Measurements from ENCODE around the gene RSBN1L.
"Not testable (repeated sequence)": the region's sequence is repeated elsewhere in the genome, so short reads cannot be mapped to it uniquely, and the experiment has no call there.

Gene RSBN1L

DNA sequence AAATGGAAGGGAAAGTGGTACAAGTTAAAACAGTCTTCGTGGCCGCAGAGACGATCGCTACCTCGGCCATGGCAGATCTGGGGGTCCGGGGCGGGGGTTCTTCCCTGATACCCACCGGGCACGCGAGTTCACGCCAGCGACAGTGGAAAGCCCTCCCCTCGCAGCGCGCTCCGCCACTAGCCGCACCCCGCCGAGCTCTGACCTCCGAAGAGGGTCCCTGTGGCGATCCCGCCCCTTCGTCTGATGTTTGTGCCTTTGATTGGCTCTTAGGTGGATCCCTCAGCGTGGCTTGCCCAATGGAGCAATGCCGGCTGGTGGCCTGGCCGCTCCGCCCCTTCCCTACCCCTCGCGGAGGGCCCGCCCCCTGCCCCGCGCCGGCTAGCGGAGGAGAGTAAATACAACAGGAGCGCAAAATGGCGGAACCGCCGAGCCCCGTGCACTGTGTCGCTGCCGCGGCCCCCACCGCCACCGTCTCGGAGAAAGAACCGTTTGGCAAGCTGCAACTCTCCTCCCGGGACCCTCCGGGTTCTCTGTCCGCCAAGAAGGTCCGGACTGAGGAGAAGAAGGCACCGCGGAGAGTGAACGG, at the start of gene RSBN1L:
TSS of gene RSBN1L (plus strand) at position 403 of the 586 bp plus-strand sequence. CDS start at position 414, 11 bp downstream.
- FAIRE-seq: no peak

DNA sequence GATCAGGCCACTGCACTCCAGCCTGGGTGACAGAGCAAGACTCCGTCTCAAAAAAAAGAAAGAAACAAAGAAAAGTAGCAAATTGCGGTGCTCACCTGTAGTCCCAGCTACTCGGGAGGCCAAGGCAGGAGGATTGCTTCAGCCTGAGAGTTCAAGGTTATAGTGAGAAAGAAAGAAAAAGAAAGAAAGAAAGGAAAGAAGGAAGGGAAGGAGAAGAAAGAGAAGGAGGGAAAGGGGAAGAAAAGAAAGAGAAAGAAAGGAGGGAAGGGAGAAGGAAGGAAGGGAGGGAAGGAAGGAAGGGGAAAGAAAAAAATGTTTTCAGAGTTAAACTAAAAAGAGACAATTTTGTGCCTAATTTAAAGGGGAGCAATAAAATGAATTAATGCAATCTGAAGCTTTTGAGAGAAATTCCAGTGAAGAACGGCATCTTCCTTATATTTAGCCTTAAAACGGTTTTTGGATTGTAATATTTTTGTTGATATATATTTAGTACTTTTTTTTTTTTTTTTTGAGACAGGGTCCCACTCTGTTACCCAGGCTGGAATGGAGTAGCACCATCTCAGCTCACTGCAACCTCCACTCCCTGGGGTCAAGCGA, 47.4 kb upstream of the RSBN1L start:
- FAIRE-seq: no peak

DNA sequence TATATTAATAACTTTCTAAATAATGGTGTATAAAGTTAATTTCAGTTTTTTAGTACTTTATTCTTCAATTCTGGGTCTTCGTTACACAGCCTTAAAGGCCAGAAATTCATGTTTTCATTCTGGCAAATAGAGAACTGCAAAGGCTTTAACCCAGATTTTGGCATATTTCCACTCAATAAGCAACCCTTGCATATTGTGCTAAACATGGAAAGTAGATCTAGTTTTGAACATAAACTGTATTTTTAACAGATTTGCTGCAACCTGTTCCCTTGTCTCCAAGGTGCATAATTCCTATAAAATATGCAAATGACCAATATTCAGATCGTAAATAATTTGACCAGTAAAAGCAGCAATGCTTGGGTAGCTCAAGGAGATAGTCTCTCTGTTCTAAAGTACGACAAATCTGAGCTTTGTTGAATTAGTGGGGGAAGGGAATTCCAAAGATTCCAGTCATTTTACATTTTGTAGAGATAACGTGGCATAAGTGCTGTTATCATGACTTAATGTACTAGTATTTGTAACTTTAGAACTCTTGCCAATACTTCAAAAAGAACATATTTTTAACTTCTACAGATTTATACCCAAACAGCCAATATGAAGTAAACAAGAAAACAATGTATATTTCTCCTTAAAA, 46.4 kb upstream of the RSBN1L start:
- no peak for FAIRE-seq

DNA sequence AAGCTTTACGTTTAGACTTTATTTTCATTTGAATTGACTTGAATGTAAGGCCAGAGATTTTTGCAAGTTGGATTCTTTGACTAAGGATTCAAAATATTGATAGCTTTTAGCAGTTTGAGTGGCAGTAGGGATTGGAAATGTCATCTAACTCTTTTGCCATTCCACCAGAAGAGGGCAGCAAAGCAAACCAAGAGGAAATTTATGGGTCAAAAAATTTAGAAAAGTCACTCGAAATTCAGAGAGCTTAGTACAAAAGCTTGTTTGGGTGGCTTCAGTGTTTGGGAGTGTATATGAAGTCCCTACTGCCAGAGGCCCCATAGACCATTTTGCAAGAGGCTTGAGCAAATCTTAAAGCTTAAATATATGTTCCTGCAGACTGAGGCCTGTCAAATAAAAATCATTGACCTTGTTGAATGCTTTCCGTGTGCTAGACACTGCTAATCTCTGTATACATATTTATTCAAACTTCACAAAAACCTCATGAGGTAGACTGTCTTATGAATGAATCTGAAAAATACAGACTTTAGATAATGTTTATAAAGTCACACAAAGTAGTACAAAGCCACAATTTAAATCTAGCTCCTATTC, 44.6 kb upstream of the RSBN1L start:
- peak; percentile 51 for FAIRE-seq

DNA sequence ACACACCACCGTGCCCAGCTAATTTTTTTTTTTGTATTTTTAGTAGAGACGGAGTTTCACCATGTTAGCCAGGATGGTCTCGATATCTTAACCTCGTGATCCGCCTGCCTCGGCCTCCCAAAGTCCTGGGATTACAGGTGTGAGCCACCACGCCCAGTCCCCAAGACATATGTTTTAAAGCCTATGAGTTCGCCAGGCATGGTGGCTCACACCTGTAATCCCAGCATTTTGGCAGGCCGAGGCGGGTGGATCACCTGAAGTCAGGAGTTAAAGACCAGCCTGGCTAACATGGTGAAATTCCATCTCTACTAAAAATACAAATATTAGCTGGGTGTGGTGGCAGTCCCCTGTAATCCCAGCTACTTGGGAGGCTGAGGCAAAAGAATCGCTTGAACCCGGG, 43.4 kb upstream of the RSBN1L start:
- not testable (repeated sequence) for FAIRE-seq

DNA sequence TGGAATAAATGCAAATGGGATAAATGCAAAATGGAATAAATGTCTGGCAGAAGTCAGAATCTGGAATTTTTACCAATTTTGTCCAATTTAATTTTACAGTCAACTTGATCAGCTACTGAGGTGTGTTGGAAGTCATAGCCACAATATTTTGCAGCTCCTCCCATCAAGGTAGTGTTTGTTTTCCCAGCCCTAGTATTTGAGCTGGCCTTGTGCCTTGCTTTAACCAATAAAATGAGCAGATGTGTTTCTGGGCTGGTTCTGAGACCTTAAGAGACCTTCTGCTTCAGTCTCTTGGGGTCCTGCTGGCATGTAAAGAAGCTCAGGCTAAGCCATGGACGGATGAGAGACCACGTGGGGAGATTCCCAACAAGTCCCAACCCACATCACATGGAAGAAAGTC, 42.7 kb upstream of the RSBN1L start:
- FAIRE-seq: no peak

DNA sequence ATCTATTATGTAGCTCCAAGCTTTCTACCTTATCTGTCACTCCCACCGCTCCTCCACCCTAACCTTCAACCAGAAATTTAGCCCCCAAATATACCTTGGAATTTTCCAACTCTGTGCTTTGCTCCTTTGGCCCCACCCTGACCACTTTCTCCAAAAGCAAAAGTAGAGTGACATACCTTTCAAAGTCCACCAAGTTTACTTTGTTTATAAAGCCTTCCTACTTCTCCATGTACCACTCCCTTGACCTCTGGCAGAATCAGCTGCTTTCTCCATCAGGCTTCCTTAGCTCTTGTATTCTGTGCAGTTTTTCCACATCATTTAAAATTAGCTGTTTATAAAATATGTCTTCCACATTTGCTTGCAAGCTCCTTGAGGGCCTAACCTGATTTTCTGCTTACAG, 40.9 kb upstream of the RSBN1L start:
- FAIRE-seq: no peak

DNA sequence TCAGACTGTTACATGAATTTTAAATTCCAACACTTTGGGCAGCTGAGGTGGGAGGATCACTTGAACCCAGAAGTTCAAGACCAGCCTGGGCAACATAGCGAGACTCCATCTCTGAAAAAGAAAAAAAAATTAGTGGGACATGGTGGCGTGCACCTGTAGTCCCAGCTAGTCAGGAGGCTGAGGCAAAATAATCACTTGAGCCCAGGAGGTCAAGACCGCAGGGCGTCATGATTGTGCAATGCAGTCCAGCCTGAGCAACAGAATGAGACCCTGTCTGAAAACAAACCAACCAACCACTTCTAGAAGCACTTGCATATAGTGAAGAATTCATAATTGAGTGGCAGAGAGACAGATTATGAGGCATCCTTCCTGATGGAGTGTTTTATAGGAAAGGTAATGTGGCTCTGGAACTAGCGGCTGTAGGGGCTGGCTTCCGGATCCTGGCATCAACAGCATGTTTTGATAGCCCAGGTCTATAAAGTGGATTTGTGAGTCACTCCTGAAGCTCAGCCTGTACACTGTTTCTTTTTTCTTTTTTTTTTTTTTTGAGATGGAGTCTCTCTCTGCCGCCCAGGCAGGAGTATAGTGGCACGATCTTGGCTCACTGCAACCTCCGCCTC, 40.3 kb upstream of the RSBN1L start:
- no peak for FAIRE-seq

DNA sequence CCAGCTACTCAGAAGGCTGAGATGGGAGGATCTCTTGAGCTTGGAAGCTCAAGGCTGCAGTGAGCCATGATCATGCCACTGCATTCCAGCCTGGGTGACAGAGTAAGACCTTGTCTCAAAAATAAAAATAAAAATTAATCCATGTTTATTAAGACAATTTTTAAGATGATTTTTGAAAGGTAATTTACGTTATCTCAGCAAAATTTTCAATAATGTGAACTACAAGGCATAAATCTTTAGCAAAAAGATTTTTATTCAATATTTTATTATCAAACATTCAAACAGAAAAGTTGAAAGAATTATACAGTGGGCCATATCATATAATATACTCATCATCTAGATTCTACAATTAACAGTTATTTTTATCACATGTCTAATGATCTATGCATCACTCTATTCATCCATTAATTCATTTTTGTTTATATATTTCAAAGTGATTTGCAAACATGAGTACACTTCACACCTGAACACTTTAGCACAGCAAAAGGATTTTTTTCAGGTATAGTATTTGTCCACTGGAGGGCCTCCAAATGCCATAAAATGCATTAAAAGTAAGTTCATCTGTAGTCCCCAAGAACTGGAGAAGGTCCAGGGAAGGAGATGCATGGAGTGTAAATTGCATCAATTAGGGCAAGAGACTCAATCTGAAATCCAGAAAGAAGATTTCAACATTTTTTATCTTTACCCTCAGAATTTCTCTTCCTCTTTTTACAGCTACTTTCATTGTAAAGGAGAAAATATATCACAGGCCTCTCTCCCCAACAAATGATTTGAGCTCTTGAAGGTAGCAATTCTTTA, 38.6 kb upstream of the RSBN1L start:
- FAIRE-seq: peak; percentile 21

DNA sequence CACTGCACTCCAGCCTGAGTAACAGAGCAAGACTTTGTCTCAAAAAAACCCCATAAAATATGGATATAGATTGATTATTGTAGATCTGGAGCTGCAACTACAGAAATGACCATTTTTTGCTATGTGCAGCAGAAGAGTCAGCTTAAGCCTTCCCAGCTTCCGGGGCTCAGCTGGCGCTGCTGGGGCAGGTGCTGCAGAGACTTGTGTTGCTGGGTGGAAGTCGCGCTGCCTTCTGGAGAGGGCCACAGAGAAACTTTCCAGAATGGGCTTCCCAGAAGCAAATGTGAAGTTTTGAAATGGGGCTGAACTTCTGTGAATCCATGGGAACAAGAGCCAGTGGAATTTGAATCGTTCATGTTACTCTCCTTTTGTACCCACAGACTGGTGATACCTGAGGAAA, 37.3 kb upstream of the RSBN1L start:
- no peak for FAIRE-seq

DNA sequence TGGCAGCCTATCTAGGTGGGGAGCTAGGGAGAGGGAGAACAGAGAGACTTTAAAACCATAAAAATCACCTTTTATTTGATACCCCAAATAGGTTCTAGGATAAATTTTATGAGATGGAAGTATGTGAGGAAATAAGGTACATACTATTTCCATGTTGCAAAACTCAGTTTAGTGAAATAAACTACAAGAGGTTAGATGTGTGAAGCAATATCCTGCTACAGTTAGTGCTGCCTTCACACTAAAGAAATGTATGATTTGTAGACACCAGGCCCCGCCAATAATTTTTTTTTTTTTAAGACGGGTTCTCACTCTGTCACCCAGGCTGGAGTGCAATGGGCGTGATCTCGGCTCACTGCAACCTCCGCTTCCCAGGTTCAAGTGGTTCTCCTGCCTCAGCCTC, 34.4 kb upstream of the RSBN1L start:
- no peak for FAIRE-seq

DNA sequence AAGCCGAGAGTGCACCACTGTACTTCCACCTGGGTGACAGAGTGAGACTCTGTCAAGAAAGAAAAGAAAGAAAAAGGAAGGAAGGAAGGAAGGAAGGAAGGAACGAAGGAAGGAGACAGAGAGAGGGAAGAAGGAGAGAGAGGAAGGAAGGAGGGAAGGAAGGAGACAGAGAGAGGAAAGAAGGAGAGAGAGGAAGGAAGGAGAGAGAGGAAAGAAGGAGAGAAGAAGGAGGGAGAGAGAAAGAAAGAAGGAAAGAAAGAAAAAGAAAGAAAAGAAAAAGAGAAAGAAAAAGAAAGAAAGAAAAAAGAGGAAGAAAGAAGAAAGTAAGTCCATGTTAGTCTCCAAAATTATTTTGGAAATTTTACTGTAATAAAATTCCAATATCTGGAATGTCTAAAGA, 33.4 kb upstream of the RSBN1L start:
- no peak for FAIRE-seq

DNA sequence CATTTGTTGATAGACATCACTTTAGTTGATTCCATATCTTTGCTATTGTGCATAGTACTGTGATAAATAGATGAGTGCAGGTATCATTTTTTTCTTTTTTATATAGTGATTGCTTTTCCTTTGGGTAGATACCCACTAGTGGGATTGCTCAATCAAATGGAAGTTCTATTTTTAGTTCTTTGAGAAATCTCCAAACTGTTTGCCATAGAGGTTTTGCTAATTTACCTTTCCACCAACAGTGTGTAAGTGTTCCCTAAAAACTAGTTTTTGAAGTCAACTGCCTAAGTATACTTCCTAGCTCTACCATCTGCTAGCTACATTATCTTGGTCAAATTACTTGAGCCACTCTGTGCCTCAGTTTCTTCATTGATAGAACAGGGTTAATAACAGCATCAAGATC, 31.5 kb upstream of the RSBN1L start:
- FAIRE-seq: no peak

DNA sequence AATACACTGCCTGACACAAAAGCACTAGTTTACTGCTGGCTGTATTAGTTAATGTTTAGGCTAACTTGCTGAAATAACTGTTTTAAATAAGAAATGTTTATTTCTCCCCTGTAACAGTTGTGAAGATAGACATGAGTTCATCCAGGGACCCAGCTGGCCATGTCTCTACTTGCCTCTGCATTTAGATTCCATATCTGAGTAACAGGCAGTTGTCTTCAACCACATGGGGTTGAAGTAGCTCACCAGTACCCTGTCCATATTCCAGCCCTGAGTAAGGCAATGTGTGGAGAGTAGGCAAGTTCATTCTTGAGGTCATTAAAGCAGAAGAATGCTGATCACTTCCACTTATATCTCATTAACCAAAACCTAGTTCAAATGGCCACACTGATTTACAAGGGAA, 31.1 kb upstream of the RSBN1L start:
- no peak for FAIRE-seq

DNA sequence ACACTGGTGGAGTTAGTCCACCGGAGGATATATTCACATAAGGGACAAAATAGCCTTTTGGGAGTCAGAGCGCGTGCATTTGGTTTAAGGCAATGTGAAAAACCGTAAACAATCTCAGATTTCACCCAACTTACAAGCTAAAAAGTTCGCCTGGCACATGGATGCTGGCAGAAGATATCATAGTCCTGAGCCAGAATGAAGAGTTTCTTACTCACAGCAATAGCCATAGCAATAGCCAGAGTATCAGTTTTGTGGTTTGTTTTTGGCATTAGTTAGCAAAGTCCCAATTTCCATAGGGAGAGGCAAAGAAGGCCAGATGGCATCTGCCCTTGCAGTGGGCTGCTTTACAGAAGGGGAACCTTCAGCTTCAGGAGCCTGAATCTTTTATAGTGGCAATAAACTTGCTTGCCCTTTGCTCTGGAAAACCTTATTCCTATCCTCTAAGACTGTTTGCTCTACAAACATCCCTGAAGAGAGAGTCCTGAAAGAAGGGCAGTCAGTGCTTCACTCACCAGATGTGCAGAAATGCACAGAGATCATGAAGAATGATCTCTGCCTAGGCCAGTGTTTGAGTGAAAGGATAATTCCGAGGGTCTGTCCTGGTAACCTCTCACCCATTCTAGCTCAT, 28.7 kb upstream of the RSBN1L start:
- FAIRE-seq: no peak

DNA sequence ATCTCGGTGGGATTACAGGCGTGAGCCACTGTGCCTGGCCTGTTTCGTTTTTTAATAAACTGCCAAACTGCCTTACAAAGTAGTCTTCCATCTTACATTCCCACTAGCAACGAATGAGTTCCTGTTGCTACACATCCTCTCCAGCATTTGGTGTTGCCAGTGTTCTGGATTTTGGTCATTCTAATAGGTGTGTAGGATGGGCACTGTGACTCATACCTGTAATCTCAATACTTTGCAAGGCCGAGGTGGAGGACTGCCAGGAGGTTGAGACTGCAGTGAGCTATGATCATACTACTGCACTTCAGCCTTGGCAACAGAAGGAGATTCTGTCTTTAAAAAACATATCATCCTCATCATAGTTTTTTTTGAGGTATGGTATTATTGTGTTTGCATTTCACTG, 21.4 kb upstream of the RSBN1L start:
- no peak for FAIRE-seq

DNA sequence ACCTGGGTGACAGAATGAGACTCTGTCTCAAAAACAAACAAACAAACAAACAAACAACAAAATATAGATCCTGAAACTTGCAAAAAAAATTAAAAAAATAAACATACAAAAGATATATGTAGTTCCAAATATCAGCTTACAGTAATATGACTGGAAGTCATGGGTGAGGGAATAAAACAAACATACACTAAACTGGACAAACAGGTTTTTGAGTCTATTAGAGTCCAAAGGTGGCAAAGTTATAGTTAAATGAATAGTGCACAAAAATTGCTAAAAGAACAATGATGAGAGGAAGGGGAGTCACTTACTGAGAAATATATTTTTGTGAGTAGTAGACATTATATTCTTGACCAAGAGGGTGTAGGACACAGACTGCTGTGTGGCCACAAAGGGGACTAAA, 16.7 kb upstream of the RSBN1L start:
- FAIRE-seq: no peak

DNA sequence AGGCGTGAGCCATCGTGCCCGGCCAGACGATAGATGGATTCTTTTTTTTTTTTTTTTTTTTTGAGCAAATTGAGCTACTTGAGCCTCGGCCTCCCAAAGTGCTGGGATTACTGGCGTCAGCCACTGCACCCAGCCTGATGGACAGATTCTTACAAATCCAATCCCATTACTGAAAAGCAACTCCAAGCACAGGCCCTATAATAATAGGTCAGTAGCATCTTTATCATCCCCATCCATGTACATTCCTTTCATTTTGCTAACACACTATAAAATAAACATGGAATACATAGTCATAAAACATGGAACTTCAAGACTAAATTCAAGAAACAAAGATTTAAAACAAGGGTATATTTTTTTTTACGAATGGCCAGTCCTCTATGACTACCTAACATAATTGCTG, 16.0 kb upstream of the RSBN1L start:
- FAIRE-seq: no peak

DNA sequence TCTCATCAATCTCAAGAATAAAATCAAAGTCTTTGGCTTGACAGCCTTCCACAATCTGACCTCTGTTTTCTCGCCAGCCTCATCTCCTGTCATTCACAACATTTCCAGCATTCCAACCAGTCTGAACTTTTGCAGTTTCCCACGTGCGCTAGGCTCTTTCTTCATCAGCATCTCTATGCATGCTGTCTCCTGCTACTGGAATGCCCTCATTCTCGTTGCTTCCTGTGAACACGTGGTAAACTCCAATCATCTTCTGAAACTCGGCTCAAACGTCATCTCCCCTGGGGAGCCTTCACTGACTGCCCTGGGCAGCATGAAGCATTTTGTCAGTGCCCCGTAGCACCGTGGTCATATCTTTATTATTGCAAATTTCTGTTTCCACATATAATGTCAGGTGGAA, 12.2 kb upstream of the RSBN1L start:
- FAIRE-seq: no peak

DNA sequence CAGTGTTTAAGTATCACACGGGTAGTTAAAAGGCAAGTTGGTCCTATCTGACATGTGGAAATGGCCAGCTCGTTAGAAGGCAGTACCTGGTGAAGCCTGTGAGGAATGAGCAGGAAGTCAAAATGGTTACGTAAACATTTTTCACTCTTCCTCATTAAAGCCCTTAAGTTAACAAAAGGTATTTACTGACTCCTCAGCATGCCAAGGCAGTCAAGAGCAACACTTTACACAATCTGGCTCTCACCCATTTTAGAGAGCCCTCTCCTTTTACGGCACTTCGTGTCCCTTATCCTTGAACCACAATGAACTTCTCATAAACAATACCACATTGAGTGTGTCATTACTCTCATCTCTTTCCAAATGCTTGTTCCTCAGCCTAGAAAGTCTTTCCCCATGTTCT, 11.0 kb upstream of the RSBN1L start:
- no peak for FAIRE-seq

DNA sequence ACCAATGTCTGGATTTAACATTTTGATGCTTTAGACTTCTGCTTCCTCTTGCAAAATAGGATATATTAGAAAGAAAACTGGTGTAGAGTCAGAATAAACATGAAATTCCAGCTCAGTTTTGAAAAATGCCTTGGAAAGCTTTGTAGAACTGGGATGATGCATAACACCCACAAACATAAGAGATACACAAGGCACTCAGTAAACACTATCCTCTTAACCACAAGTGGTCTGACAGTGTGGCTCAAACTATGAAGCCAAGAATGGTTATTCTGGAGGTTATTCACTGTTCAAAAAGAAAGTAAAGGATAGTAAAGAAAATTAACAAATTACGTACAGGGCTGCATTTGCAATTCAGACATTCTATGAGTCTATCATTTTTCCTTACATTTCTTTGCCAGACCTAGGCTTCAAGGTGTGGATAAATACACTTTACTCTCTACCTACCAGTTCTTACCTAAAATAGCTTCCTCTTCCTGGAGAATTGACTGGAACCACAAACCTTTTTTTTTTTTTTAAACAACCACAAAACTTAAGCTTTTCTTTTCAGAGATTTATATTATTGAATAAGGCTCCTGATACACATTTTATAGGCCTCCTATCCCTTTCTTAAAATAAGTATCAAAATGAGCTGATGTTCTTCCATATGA, 9.0 kb upstream of the RSBN1L start:
- FAIRE-seq: no peak

DNA sequence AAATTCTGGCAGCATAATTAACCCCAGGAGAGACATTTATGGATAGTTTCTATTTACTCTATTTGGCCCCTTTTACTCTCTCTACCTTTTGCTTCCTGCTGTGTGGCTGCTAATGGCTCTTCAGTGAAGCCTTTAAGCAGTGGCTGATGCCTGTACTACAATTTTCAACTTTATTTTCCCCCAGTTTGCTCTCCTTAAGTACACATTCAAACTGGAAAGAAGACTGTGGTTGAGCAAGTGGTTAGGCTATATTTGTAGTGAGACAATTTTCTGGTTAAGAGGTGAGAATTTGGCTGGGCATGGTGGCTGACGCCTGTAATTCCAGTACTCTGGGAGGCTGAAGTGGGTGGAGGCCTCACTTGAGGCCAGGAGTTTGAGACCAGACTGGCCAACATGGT, 8.5 kb upstream of the RSBN1L start:
- FAIRE-seq: no peak
